ENCODE results near the gene UBAP2. TPM values are rescaled to one million over a fixed set of nuclear protein-coding genes. Genes with fewer than 3 reads are reported as not detected.
"Not testable (repeated sequence)": the region's sequence is repeated elsewhere in the genome, so short reads cannot be mapped to it uniquely, and the experiment has no call there.

The UBAP2 gene
- total RNA-seq, 1 donor from 2014 or later, result 31.8 TPM

DNA sequence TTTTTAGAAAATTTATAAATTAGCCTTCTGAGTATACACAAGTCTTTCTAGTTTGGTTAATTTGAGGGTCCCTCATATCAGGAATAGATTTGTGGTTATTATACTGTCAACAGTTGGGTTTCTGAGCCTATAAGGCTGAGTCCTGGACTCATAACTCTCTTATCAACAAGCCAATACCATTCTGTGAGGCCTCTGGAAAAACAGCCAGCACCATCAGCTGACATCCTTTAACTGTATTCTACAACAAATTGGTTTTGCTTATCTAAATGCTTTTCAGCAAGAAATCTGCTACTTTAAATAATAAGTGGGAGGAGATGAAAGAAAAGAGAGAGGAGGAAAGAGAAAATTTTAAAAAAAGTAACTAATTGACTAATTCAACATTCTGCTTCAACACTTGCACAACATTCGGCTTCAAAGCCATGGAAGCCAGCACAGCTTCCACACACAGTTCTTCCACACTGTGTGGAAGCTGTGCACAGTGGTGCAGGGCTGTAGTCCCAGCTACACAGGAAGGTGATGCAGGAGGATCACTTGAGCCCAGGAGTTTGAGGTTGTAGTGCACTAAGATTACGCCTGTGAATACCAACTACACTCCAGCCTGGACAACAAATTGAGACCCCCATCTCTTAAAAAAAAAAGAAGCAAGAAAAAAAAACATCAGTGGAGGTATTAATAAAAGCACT lies 84.5 kb downstream of the UBAP2 start:
- no peak for DNase-seq

- not testable (repeated sequence) for DNase-seq
Measured at GRCh38 chr9:33962468-33962867, 86.2 kb downstream of the UBAP2 start.

DNA sequence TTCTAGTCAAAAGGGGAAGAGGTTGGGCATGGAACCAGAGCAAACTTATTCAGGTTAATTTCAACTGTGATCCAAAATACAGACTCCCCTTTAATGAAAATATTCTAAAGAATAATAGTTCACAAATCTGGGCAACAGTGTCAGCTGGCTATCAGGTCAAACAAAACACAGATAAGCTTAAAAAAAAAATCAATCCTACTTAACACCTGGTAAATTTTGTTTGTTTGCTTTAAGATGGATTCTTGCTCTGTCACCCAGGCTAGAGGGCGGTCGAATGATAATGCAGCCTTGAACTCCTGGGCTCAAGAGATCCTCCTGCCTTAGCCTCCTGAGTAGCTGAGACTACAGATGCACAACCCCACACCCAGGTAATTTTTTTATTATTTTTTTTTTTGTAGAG lies 89.0 kb downstream of the UBAP2 start:
- DNase-seq, result no peak

DNA sequence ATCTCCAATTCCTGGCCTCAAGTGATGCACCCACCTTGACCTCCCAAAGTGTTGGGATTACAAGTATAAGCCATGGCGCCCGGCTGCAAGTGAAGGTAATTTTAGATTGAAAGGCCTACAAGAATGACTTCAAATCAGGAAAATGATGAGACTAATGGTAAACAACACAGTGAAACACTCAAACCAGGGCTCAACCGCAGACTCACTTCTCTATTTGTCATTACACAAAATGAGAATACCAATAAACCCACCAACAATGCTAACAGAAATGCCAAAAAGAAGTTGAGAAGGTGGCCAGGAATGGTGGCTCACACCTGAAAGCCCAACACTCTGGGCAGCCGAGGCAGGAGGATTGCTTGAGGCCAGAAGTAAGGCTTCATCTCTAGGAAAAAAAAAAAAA lies 92.1 kb downstream of the UBAP2 start:
- DNase-seq, result no peak

DNA sequence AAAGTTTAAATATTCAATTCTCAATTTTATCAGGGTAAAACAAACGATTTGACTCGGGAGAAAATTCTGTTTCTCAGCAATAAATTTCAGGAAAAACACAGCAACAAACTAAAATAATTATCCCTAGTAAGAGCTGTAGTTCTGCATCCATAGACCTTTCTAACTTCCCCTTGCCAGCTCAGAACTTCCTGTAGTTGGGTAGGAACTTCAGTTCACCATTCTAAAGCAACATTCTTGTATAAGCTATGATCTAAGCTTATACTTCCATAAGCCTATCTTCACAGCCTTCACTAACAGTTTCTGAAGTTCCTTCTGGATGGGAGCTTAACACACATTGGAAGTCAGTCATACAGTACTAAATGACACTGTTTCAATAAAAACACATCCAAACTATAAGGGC lies 96.6 kb downstream of the UBAP2 start:
- peak; percentile 56 for DNase-seq

GRCh38 chr9:33950371-33950770 lies 98.3 kb downstream of the UBAP2 start:
- DNase-seq, result no peak

GRCh38 chr9:33946779-33947535 lies 101.7 kb downstream of the UBAP2 start:
- peak; percentile 52 for DNase-seq

DNA sequence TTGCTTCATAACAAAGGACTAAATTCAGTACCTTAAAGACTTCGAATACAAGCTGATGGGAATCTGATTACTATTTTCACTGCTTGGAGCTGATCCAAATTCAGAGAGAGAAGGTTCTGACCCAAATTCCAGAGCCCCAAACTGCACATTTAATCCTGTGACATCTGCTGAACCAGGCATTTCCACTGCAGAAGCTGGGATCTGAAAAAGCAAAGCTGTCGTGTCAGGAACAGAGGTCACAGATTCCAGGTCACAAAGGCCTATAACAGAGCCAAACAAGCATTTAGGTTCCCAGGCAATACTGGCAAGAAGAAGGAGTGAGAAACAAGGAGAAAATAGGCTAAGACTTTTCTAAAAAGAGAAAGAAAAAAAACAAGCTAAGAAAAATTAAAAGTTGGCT lies 105.3 kb downstream of the UBAP2 start:
- peak; percentile 36 for DNase-seq

GRCh38 chr9:33942471-33943083 lies 106.1 kb downstream of the UBAP2 start:
- peak; percentile 59 for DNase-seq

- no peak for DNase-seq
Measured at GRCh38 chr9:33939924-33940874, 108.5 kb downstream of the UBAP2 start.

DNA sequence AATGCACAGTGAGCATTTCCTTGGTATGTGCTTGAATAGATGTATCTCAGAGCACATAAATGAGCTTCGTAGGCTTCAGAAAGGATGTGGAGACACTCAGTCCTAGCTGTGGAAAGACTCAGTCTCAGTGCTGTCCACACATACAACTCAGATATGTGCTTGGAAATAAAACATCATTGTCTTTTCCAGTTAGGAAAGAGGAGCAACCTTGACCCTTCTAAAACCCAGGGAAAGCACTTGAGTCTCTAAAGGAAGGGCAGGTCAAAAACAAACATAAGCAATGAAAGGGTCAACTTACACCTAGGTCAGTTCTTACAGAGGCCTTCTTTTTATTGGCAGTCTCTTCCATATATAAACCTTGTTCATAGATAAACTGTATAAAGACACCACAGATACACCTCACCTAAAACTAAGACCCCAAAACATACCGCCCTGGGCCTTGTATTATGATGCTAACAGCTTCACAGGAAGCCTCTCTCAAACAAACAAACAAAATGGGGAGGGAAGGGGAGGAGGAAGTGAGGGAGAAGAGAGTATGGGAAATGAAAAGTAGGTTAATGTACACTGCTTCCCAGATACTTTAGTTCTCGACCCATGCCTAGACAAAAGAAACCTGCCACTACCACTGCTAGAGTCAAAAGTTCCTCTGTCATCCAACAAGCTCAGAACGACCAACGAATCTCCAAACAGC lies 114.4 kb downstream of the UBAP2 start:
- DNase-seq, result no peak

DNA sequence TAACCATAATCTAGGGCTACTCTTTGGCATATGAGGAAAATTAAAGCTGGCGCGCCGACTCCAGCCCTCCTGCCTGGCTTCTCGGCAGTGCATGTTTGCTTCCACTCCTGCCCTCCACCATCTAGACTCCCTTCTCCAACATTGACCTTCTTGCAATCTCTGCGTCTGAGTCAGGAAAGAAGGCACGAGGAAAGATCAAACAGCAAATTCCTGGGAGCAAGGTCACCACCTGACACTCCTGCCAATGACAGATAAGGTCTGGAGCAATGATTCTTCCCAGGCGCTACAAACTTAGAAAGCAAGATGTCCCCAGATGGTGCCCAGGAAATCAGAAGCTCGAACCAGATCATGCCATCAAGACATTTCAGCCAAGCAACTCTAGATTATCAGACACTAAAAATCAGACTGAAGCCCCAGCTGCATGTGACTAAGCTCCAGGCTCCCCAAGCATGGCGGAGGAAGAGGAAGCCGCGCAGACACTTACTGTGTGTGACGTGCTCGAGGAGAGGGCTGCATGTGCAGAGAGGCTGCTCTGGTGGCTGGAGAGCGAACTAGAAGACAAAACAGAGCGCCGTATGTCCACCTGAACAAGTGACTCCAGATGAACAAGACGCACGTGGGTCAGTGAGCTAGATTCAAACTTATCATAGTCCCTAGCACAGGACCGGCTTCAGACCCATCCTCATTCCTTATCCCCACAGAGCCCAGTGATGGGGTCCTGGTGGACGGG lies 116.4 kb downstream of the UBAP2 start:
- DNase-seq, result no peak

DNA sequence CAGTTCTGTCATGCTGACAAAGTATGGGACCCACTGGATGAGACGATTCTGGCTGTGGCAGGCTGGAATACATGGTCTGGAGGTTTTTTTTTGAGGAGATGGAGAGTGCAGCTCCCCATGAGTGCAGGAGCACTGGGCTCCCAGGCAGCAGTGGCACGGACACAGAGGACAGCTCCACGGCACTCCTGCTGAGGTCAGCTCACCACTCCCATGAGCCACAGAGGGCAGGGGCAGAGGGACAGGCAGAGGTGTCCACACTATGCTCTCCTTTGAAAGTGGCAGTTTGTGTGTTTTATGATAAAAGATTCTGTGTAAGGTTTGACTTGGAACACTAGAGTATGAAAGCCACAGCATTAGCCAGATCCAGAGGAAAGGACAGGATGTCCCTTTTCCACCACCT lies 117.4 kb downstream of the UBAP2 start:
- no peak for DNase-seq

DNA sequence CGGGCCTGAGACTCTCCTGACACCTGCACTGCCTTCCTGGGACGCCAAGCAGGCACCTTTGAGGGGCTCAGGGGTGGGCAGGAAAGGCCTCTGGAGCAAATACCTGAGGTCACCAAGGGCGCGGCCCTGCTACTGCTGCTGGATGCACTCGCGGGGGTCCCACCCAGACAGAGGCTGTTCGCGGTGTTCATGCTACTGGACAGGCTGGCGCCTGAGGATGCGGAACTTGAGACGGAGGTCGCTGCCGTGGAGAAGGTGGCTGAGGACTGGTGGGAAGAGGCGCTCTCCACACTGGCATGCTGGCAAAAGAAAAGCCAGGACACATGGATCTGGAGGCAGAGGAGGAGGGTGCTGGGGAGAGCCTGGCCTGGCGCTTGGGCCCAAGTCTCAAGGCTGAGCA lies 121.0 kb downstream of the UBAP2 start:
- DNase-seq, result no peak

GRCh38 chr9:33926746-33927485 lies 121.8 kb downstream of the UBAP2 start:
- no peak for DNase-seq

GRCh38 chr9:33924978-33925797 lies 123.5 kb downstream of the UBAP2 start:
- DNase-seq, result peak; percentile 80

GRCh38 chr9:33923998-33924701 lies 124.5 kb downstream of the UBAP2 start:
- DNase-seq, result no peak

DNA sequence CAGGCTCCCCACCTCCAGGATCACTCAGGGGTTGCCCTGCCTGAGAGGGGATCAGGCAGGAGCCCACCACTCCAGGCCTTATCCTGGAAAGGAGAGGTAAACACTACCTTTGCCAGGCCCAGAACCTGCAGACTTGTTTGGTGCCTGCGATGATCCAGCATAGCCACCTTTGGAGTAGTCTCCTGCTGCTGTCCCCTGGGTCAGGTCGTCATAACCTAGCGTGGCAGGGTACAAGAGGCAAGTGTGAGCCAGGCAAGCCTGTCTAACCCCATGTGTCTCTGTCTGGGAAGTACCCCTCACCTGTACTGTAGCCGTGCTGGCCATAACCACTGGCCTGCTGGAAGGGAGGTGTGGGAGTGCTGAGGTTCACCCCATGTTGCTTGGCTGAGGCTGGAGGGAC lies 125.6 kb downstream of the UBAP2 start:
- no peak for DNase-seq

All from dermis blood vessel endothelial cell (primary cell).